ENCODE data around the gene FGF6. TPM values are rescaled to one million over a fixed set of nuclear protein-coding genes. Genes with fewer than 3 reads are reported as not detected.

The FGF6 gene
- total RNA-seq, 1 donor from 2014 or later, result not detected

- Histone ChIP-seq H3K9me3 (ENCODE audit: low read depth) (peaks cover 9% of the 10 kb centered on the region), H3K36me3 (no peaks in the 10 kb centered on the region), H3K4me1 (peaks cover 3% of the 10 kb centered on the region), H2AFZ (replicated peaks) (no peak overlapping the region), H4K20me1 (ENCODE audit: low read depth) (no peaks in the 10 kb centered on the region), H3K9ac (no peak overlapping the region), H3K79me2 (ENCODE audit: low read depth) (no peaks in the 10 kb centered on the region), H3F3A (ENCODE audit: low read depth) (peaks cover 6% of the 10 kb centered on the region), H3K27ac (no peak overlapping the region), H3K4me3 (no peak overlapping the region), H3K27me3 (no peaks in the 10 kb centered on the region), H3K4me2 (no peak overlapping the region)
- Mint-ChIP-seq H3K27me3 (ENCODE audit: insufficient read depth, low read depth) (peaks cover 3% of the 10 kb centered on the region), H3K27ac (no peak overlapping the region), H3K4me1 (peaks cover 6% of the 10 kb centered on the region), H3K9me3 (peaks cover 23% of the 10 kb centered on the region), H3K36me3 (peaks cover 1% of the 10 kb centered on the region), H3K4me3 (no peak overlapping the region)
- DNase-seq (ENCODE audit: low spot score), result no peak
- TF ChIP-seq EZH2phosphoT487 (IDR thresholded peaks at IDR 0.05) (no peak), EZH2 (IDR thresholded peaks at IDR 0.05) (no peak), CTCF (IDR thresholded peaks at IDR 0.05) (no peak)
These were observed 37.3 kb upstream of the FGF6 start for GRCh38 chr12:4482936-4483335.

GRCh38 chr12:4478933-4479332, 33.3 kb upstream of the FGF6 start:
- TF ChIP-seq EZH2 (IDR thresholded peaks at IDR 0.05) (no peak), EZH2phosphoT487 (IDR thresholded peaks at IDR 0.05) (no peak), CTCF (IDR thresholded peaks at IDR 0.05) (no peak)

GRCh38 chr12:4477129-4477528, 31.5 kb upstream of the FGF6 start:
- no peak overlapping the region for H3K4me3 Mint-ChIP-seq
- Histone ChIP-seq H2AFZ (replicated peaks) (no peak overlapping the region), H3K9ac (no peak overlapping the region), H3K79me2 (ENCODE audit: low read depth) (no peaks in the 10 kb centered on the region), H3K27me3 (no peaks in the 10 kb centered on the region), H3K9me3 (ENCODE audit: low read depth) (peaks cover 9% of the 10 kb centered on the region), H3K4me1 (no peaks in the 10 kb centered on the region), H3K27ac (no peak overlapping the region), H3K4me2 (no peak overlapping the region), H4K20me1 (ENCODE audit: low read depth) (no peaks in the 10 kb centered on the region), H3K36me3 (no peaks in the 10 kb centered on the region), H3K4me3 (no peak overlapping the region), H3F3A (ENCODE audit: low read depth) (peaks cover 6% of the 10 kb centered on the region)
- H3K9me3 Mint-ChIP-seq, result peaks cover 30% of the 10 kb centered on the region
- no peaks in the 10 kb centered on the region for H3K27me3 Mint-ChIP-seq (ENCODE audit: insufficient read depth, low read depth)
- no peaks in the 10 kb centered on the region for H3K4me1 Mint-ChIP-seq
- TF ChIP-seq EZH2 (IDR thresholded peaks at IDR 0.05) (no peak), CTCF (IDR thresholded peaks at IDR 0.05) (no peak), EZH2phosphoT487 (IDR thresholded peaks at IDR 0.05) (no peak)
- H3K36me3 Mint-ChIP-seq, result no peaks in the 10 kb centered on the region
- no peak for DNase-seq (ENCODE audit: low spot score)
- no peak overlapping the region for H3K27ac Mint-ChIP-seq

More at GRCh38 chr12:4478933-4479332, 33.3 kb upstream of the FGF6 start:
- DNase-seq (ENCODE audit: low spot score), result no peak
- no peak overlapping the region for H3K9ac ChIP-seq
- H3K4me1 ChIP-seq, result peaks cover 3% of the 10 kb centered on the region
- H3K27me3 ChIP-seq, result no peaks in the 10 kb centered on the region
- Mint-ChIP-seq H3K27ac (no peak overlapping the region), H3K36me3 (peaks cover 1% of the 10 kb centered on the region), H3K27me3 (ENCODE audit: insufficient read depth, low read depth) (peaks cover 3% of the 10 kb centered on the region), H3K4me1 (no peaks in the 10 kb centered on the region), H3K9me3 (peaks cover 30% of the 10 kb centered on the region), H3K4me3 (no peak overlapping the region)
- H3K4me3 ChIP-seq, result no peak overlapping the region
- H4K20me1 ChIP-seq (ENCODE audit: low read depth), result no peaks in the 10 kb centered on the region
- H3K9me3 ChIP-seq (ENCODE audit: low read depth), result peaks cover 9% of the 10 kb centered on the region
- H3F3A ChIP-seq (ENCODE audit: low read depth), result peaks cover 6% of the 10 kb centered on the region
- H3K36me3 ChIP-seq, result no peaks in the 10 kb centered on the region
- no peak overlapping the region for H3K4me2 ChIP-seq
- no peak overlapping the region for H3K27ac ChIP-seq
- no peak overlapping the region for H2AFZ ChIP-seq (replicated peaks)
- no peaks in the 10 kb centered on the region for H3K79me2 ChIP-seq (ENCODE audit: low read depth)
